ENCODE measurements around the gene AMPH.

AMPH gene

GRCh38 chr7:38452681-38453108 lies 178.5 kb downstream of the AMPH start:
- Histone ChIP-seq H3K27me3 (ENCODE audit: insufficient read depth, low read length, poor library complexity) (no peaks in the 10 kb centered on the region), H2BK5ac (ENCODE audit: low read length) (no peak overlapping the region), H3K4me3 (ENCODE audit: low read length) (no peak overlapping the region), H3K36me3 (ENCODE audit: control insufficient read depth, insufficient read depth, low read length) (no peaks in the 10 kb centered on the region), H3K56ac (ENCODE audit: low read length) (no peak overlapping the region), H3K9ac (ENCODE audit: low read length) (no peak overlapping the region), H3K79me1 (ENCODE audit: low read length) (no peaks in the 10 kb centered on the region), H2AK5ac (ENCODE audit: low read length) (no peak overlapping the region), H3K4me2 (ENCODE audit: low read length) (no peak overlapping the region), H2BK120ac (ENCODE audit: low read depth, low read length) (no peak overlapping the region), H3K27ac (ENCODE audit: low read depth, low read length) (no peak overlapping the region), H3K4ac (ENCODE audit: low read depth, low read length) (no peak overlapping the region), H3K23ac (ENCODE audit: low read length) (no peak overlapping the region), H2BK15ac (replicated peaks; ENCODE audit: low read depth) (no peak overlapping the region), H4K8ac (ENCODE audit: low read depth, low read length) (no peak overlapping the region), H4K5ac (ENCODE audit: low read length) (no peak overlapping the region), H3K4me1 (ENCODE audit: control insufficient read depth, low read depth, low read length) (no peaks in the 10 kb centered on the region), H3K18ac (ENCODE audit: low read length) (no peak overlapping the region), H3K79me2 (ENCODE audit: control insufficient read depth, insufficient read depth, low read length) (no peaks in the 10 kb centered on the region)
- WGBS (ENCODE audit: extremely low coverage, insufficient coverage, low lambda C conversion rate) = no CpG with 5 or more reads among the region's 1 CpG
- DNase-seq = no peak

GRCh38 chr7:38451840-38452239 lies 179.3 kb downstream of the AMPH start:
- no CpG with 5 or more reads among the region's 2 CpGs for WGBS (ENCODE audit: extremely low coverage, insufficient coverage, low lambda C conversion rate)

DNA sequence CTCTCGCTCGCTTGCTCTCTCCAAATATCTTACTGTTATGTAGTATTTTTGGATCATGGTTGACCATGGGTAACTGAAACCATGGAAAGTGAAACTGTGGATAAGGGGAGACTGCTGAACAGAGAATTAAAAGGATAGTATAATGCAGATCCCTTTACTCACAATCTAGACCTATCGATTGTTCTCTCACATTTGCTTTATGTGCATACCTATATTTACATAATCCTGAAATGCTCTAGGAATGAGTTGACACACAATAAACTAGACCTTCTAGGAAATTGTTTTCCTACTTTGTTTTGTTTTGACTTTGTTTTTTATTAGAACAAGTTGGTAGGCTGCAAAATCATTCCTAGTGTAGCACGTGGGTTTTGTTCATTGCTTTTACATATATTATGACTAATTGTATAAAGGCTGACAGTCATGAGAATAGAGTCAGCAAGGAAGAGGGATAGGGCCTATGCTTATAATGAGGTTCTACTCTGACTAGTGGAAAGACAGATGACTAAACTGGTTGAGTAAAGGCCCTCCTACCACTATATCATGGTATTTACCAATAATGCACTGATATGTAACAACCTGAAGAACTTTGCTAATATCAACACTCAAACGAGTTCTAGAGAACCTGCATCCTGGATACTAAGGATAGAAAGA lies 182.5 kb downstream of the AMPH start:
- Histone ChIP-seq H3K36me3 (ENCODE audit: control insufficient read depth, insufficient read depth, low read length) (no peaks in the 10 kb centered on the region), H3K27me3 (ENCODE audit: insufficient read depth, low read length, poor library complexity) (no peaks in the 10 kb centered on the region), H4K8ac (ENCODE audit: low read depth, low read length) (no peak overlapping the region), H3K4me3 (ENCODE audit: low read length) (no peak overlapping the region), H4K5ac (ENCODE audit: low read length) (no peak overlapping the region), H3K79me2 (ENCODE audit: control insufficient read depth, insufficient read depth, low read length) (no peaks in the 10 kb centered on the region), H3K4me2 (ENCODE audit: low read length) (no peak overlapping the region), H2AK5ac (ENCODE audit: low read length) (no peak overlapping the region), H3K4me1 (ENCODE audit: control insufficient read depth, low read depth, low read length) (no peaks in the 10 kb centered on the region), H2BK5ac (ENCODE audit: low read length) (no peak overlapping the region), H3K79me1 (ENCODE audit: low read length) (no peaks in the 10 kb centered on the region), H2BK120ac (ENCODE audit: low read depth, low read length) (no peak overlapping the region), H3K56ac (ENCODE audit: low read length) (no peak overlapping the region), H3K18ac (ENCODE audit: low read length) (no peak overlapping the region), H3K9ac (ENCODE audit: low read length) (no peak overlapping the region), H2BK15ac (replicated peaks; ENCODE audit: low read depth) (no peak overlapping the region), H3K4ac (ENCODE audit: low read depth, low read length) (no peak overlapping the region), H3K23ac (ENCODE audit: low read length) (no peak overlapping the region), H3K27ac (ENCODE audit: low read depth, low read length) (no peak overlapping the region)
- DNase-seq = no peak
- no CpG with 5 or more reads among the region's 5 CpGs for WGBS (ENCODE audit: extremely low coverage, insufficient coverage, low lambda C conversion rate)

More at GRCh38 chr7:38451840-38452239, 179.3 kb downstream of the AMPH start:
- no peak overlapping the region for H2BK5ac ChIP-seq (ENCODE audit: low read length)
- no peak overlapping the region for H3K4me2 ChIP-seq (ENCODE audit: low read length)
- no peak overlapping the region for H2AK5ac ChIP-seq (ENCODE audit: low read length)
- H3K4me1 ChIP-seq (ENCODE audit: control insufficient read depth, low read depth, low read length) = no peaks in the 10 kb centered on the region
- H3K36me3 ChIP-seq (ENCODE audit: control insufficient read depth, insufficient read depth, low read length) = no peaks in the 10 kb centered on the region
- no peak overlapping the region for H3K27ac ChIP-seq (ENCODE audit: low read depth, low read length)
- H3K18ac ChIP-seq (ENCODE audit: low read length) = no peak overlapping the region
- DNase-seq = peak; percentile 69
- H4K8ac ChIP-seq (ENCODE audit: low read depth, low read length) = no peak overlapping the region
- no peak overlapping the region for H4K5ac ChIP-seq (ENCODE audit: low read length)
- H3K79me2 ChIP-seq (ENCODE audit: control insufficient read depth, insufficient read depth, low read length) = no peaks in the 10 kb centered on the region
- no peaks in the 10 kb centered on the region for H3K27me3 ChIP-seq (ENCODE audit: insufficient read depth, low read length, poor library complexity)
- H3K9ac ChIP-seq (ENCODE audit: low read length) = no peak overlapping the region
- no peak overlapping the region for H3K4ac ChIP-seq (ENCODE audit: low read depth, low read length)
- H3K56ac ChIP-seq (ENCODE audit: low read length) = no peak overlapping the region
- no peaks in the 10 kb centered on the region for H3K79me1 ChIP-seq (ENCODE audit: low read length)
- H2BK15ac ChIP-seq (replicated peaks; ENCODE audit: low read depth) = no peak overlapping the region
- no peak overlapping the region for H3K4me3 ChIP-seq (ENCODE audit: low read length)
- no peak overlapping the region for H3K23ac ChIP-seq (ENCODE audit: low read length)
- no peak overlapping the region for H2BK120ac ChIP-seq (ENCODE audit: low read depth, low read length)

- H3K4me3 ChIP-seq (ENCODE audit: low read length) = no peak overlapping the region
- no CpG with 5 or more reads among the region's 2 CpGs for WGBS (ENCODE audit: extremely low coverage, insufficient coverage, low lambda C conversion rate)
Measured at GRCh38 chr7:38448054-38448453, 183.1 kb downstream of the AMPH start.

GRCh38 chr7:38438970-38439369 lies 192.2 kb downstream of the AMPH start:
- Histone ChIP-seq H3K4me3 (ENCODE audit: low read length) (no peak overlapping the region), H2BK15ac (replicated peaks; ENCODE audit: low read depth) (no peak overlapping the region), H3K23ac (ENCODE audit: low read length) (no peak overlapping the region), H2BK5ac (ENCODE audit: low read length) (no peak overlapping the region), H3K27ac (ENCODE audit: low read depth, low read length) (no peak overlapping the region), H3K4me1 (ENCODE audit: control insufficient read depth, low read depth, low read length) (no peaks in the 10 kb centered on the region), H2AK5ac (ENCODE audit: low read length) (no peak overlapping the region), H3K27me3 (ENCODE audit: insufficient read depth, low read length, poor library complexity) (no peaks in the 10 kb centered on the region), H3K4me2 (ENCODE audit: low read length) (no peak overlapping the region), H2BK120ac (ENCODE audit: low read depth, low read length) (no peak overlapping the region), H3K4ac (ENCODE audit: low read depth, low read length) (no peak overlapping the region), H4K5ac (ENCODE audit: low read length) (no peak overlapping the region), H3K79me1 (ENCODE audit: low read length) (no peaks in the 10 kb centered on the region), H4K8ac (ENCODE audit: low read depth, low read length) (no peak overlapping the region), H3K36me3 (ENCODE audit: control insufficient read depth, insufficient read depth, low read length) (no peaks in the 10 kb centered on the region), H3K18ac (ENCODE audit: low read length) (no peak overlapping the region), H3K79me2 (ENCODE audit: control insufficient read depth, insufficient read depth, low read length) (no peaks in the 10 kb centered on the region), H3K9ac (ENCODE audit: low read length) (no peak overlapping the region), H3K56ac (ENCODE audit: low read length) (no peak overlapping the region)
- no peak for DNase-seq

More at GRCh38 chr7:38448054-38448453, 183.1 kb downstream of the AMPH start:
- Histone ChIP-seq H3K27me3 (ENCODE audit: insufficient read depth, low read length, poor library complexity) (no peaks in the 10 kb centered on the region), H3K79me1 (ENCODE audit: low read length) (no peaks in the 10 kb centered on the region), H4K5ac (ENCODE audit: low read length) (no peak overlapping the region), H2BK5ac (ENCODE audit: low read length) (no peak overlapping the region), H3K23ac (ENCODE audit: low read length) (no peak overlapping the region), H3K79me2 (ENCODE audit: control insufficient read depth, insufficient read depth, low read length) (no peaks in the 10 kb centered on the region), H4K8ac (ENCODE audit: low read depth, low read length) (no peak overlapping the region), H2BK15ac (replicated peaks; ENCODE audit: low read depth) (no peak overlapping the region), H3K4me1 (ENCODE audit: control insufficient read depth, low read depth, low read length) (no peaks in the 10 kb centered on the region), H3K4me2 (ENCODE audit: low read length) (no peak overlapping the region), H3K4ac (ENCODE audit: low read depth, low read length) (no peak overlapping the region), H3K9ac (ENCODE audit: low read length) (no peak overlapping the region), H2BK120ac (ENCODE audit: low read depth, low read length) (no peak overlapping the region), H3K56ac (ENCODE audit: low read length) (no peak overlapping the region), H3K18ac (ENCODE audit: low read length) (no peak overlapping the region), H3K27ac (ENCODE audit: low read depth, low read length) (no peak overlapping the region), H2AK5ac (ENCODE audit: low read length) (no peak overlapping the region), H3K36me3 (ENCODE audit: control insufficient read depth, insufficient read depth, low read length) (no peaks in the 10 kb centered on the region)
- DNase-seq = no peak

- Histone ChIP-seq H3K18ac (ENCODE audit: low read length) (no peak overlapping the region), H2BK5ac (ENCODE audit: low read length) (no peak overlapping the region), H4K5ac (ENCODE audit: low read length) (no peak overlapping the region), H3K4me3 (ENCODE audit: low read length) (no peak overlapping the region), H3K79me1 (ENCODE audit: low read length) (no peaks in the 10 kb centered on the region), H2BK15ac (replicated peaks; ENCODE audit: low read depth) (no peak overlapping the region), H3K4me1 (ENCODE audit: control insufficient read depth, low read depth, low read length) (no peaks in the 10 kb centered on the region), H3K36me3 (ENCODE audit: control insufficient read depth, insufficient read depth, low read length) (no peaks in the 10 kb centered on the region), H3K27me3 (ENCODE audit: insufficient read depth, low read length, poor library complexity) (no peaks in the 10 kb centered on the region), H3K9ac (ENCODE audit: low read length) (no peak overlapping the region), H3K23ac (ENCODE audit: low read length) (no peak overlapping the region), H3K27ac (ENCODE audit: low read depth, low read length) (no peak overlapping the region), H3K4me2 (ENCODE audit: low read length) (no peak overlapping the region), H2AK5ac (ENCODE audit: low read length) (no peak overlapping the region), H2BK120ac (ENCODE audit: low read depth, low read length) (no peak overlapping the region), H3K4ac (ENCODE audit: low read depth, low read length) (no peak overlapping the region), H3K56ac (ENCODE audit: low read length) (no peak overlapping the region), H3K79me2 (ENCODE audit: control insufficient read depth, insufficient read depth, low read length) (no peaks in the 10 kb centered on the region), H4K8ac (ENCODE audit: low read depth, low read length) (no peak overlapping the region)
- no CpG with 5 or more reads among the region's 3 CpGs for WGBS (ENCODE audit: extremely low coverage, insufficient coverage, low lambda C conversion rate)
- DNase-seq = no peak
Measured at GRCh38 chr7:38432671-38433070, 198.5 kb downstream of the AMPH start.

All from mesendoderm (in vitro differentiated cells).